ENCODE measurements around the gene TAF5.
"Not testable (repeated sequence)": the region's sequence is repeated elsewhere in the genome, so short reads cannot be mapped to it uniquely, and the experiment has no call there.

Gene TAF5

GRCh38 chr10:103367782-103368518 lies at the start of gene TAF5:
TSS of gene TAF5 (plus strand) at chr10:103367976. CDS start at chr10:103367990, 14 bp downstream.
- peak; percentile 96 for DNase-seq

GRCh38 chr10:103327906-103328305 lies 39.9 kb upstream of the TAF5 start:
- peak; percentile 38 for DNase-seq

GRCh38 chr10:103333934-103334520 lies 33.7 kb upstream of the TAF5 start:
- DNase-seq, result peak; percentile 18

- no peak for DNase-seq
Measured at GRCh38 chr10:103334567-103334966, 33.2 kb upstream of the TAF5 start.

- DNase-seq, result no peak
Measured at GRCh38 chr10:103336370-103336769, 31.4 kb upstream of the TAF5 start.

- no peak for DNase-seq
Measured at GRCh38 chr10:103350175-103350516, 17.6 kb upstream of the TAF5 start.

- peak; percentile 88 for DNase-seq
Measured at GRCh38 chr10:103350517-103351260, 17.1 kb upstream of the TAF5 start, which contains the start of gene PCGF6. TSS of gene PCGF6 (minus strand) at chr10:103351140. CDS start at chr10:103351066, 74 bp downstream.

- DNase-seq, result no peak
Measured at GRCh38 chr10:103353281-103353680, 14.5 kb upstream of the TAF5 start.

GRCh38 chr10:103354567-103354966 lies 13.2 kb upstream of the TAF5 start:
- not testable (repeated sequence) for DNase-seq

GRCh38 chr10:103355906-103356599 lies 11.7 kb upstream of the TAF5 start:
- DNase-seq, result no peak

GRCh38 chr10:103359493-103359892 lies 8.3 kb upstream of the TAF5 start:
- not testable (repeated sequence) for DNase-seq

- DNase-seq, result peak; percentile 4
Measured at GRCh38 chr10:103360791-103361190, 7.0 kb upstream of the TAF5 start.

GRCh38 chr10:103367379-103367781 lies 396 bp upstream of the TAF5 start:
- no peak for DNase-seq

GRCh38 chr10:103373544-103373943 lies 5.8 kb downstream of the TAF5 start:
- peak; percentile 20 for DNase-seq

GRCh38 chr10:103374263-103374662 lies 6.5 kb downstream of the TAF5 start:
- no peak for DNase-seq

- no peak for DNase-seq
Measured at GRCh38 chr10:103382769-103383168, 15.0 kb downstream of the TAF5 start.

GRCh38 chr10:103394180-103394579 lies 26.4 kb downstream of the TAF5 start:
- DNase-seq, result peak; percentile 8

- DNase-seq, result no peak
Measured at GRCh38 chr10:103395754-103396066, 27.9 kb downstream of the TAF5 start.

GRCh38 chr10:103396067-103396788 lies 28.5 kb downstream of the TAF5 start, which contains the start of the genes ATP5MK and PDCD11:
TSS of gene ATP5MK (minus strand) at chr10:103396475. CDS start at chr10:103392457, 4,018 bp downstream.
TSS of gene PDCD11 (plus strand) at chr10:103396626. CDS start at chr10:103398427, 1,801 bp downstream.
- DNase-seq, result peak; percentile 99

- peak; percentile 4 for DNase-seq
Measured at GRCh38 chr10:103396789-103397087, 29.0 kb downstream of the TAF5 start.

GRCh38 chr10:103397191-103397825 lies 29.5 kb downstream of the TAF5 start:
- DNase-seq, result no peak

- no peak for DNase-seq
Measured at GRCh38 chr10:103413564-103413963, 45.8 kb downstream of the TAF5 start.
